GM12801 (cell line): ENCODE results near the gene SMIM8.

Experiments used
- CTCF ChIP-seq: IDR thresholded peaks from one replicate; pipeline ENCODE4 v1.5.1; 2011; ENCODE audit warnings: control low read depth; ENCODE audit not compliant: insufficient read length; ENCODE audit errors: extremely low read depth

SMIM8 gene

GRCh38 chr6:87283461-87283860 is 38.9 kb upstream of the SMIM8 start:
- TF ChIP-seq CTCF: no peak

GRCh38 chr6:87287251-87287650 is 35.1 kb upstream of the SMIM8 start:
- TF ChIP-seq CTCF: no peak

GRCh38 chr6:87289571-87289970 is 32.8 kb upstream of the SMIM8 start:
- no peak for TF ChIP-seq CTCF

GRCh38 chr6:87291883-87292282 is 30.5 kb upstream of the SMIM8 start:
- no peak for TF ChIP-seq CTCF

- no peak for TF ChIP-seq CTCF
Observed at GRCh38 chr6:87293526-87293925, 28.9 kb upstream of the SMIM8 start.

GRCh38 chr6:87297119-87297518 is 25.3 kb upstream of the SMIM8 start:
- TF ChIP-seq CTCF: no peak

- no peak for TF ChIP-seq CTCF
Observed at GRCh38 chr6:87308970-87309369, 13.4 kb upstream of the SMIM8 start.

- TF ChIP-seq CTCF: no peak
Observed at GRCh38 chr6:87312860-87313259, 9.5 kb upstream of the SMIM8 start.
